GM19328 (cell line): ENCODE data around the gene MGRN1.

Experiments
- ATAC-seq: cut with Tn5 transposase; IDR thresholded peaks from one replicate; pipeline ENCODE4 v1.9.1; 2021; ENCODE audit warnings: mild to moderate bottlenecking, moderate library complexity; ENCODE audit not compliant: unreplicated experiment

MGRN1 gene

DNA sequence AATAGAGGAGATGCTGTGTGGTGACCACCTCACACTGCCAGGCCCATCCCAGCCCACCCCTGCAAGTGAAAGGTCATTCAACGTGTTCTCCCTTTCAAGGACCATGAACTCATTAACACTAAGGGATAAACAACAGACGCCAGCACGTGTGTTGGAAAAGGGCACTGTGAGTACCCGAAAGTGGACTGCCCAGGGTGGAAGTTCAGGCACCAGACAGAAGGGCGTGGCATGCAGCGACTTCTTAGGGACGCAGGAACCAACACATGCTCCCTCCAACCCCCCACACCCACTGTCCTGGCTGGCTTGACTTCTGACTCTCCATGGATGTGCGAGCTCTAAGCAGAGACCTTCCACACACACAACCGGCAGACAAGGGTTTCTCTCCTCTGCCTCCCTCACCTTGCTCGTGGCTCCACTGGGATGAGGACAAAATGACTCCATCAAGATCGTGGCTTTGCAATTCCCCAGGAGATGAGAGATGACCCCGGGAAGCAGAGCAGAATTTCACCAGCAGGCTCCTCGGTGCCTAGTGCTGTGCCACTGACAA lies 20.9 kb upstream of the MGRN1 start:
- ATAC-seq: no peak

GRCh38 chr16:4604401-4604800 lies 20.2 kb upstream of the MGRN1 start:
- no peak for ATAC-seq

DNA sequence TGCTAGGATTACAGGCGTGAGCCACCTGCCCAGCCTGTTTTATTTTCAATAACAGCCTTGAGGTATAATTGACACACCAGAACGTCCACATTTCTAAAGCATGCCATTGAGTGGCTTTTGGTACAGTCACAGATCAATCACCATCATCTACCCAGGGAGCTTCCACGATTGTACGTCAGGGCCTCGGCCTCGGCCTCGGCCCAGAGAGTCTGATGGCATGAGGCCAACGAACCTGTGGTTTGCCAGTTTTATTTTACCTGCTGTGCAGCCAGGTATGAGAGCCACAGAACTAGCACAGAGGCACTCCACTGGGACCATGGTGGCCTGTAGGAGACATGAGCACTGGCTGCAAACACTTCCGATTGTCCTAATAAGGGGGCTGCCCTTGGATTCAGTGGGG lies 18.3 kb upstream of the MGRN1 start:
- no peak for ATAC-seq

GRCh38 chr16:4607841-4608703 lies 16.6 kb upstream of the MGRN1 start:
- no peak for ATAC-seq

DNA sequence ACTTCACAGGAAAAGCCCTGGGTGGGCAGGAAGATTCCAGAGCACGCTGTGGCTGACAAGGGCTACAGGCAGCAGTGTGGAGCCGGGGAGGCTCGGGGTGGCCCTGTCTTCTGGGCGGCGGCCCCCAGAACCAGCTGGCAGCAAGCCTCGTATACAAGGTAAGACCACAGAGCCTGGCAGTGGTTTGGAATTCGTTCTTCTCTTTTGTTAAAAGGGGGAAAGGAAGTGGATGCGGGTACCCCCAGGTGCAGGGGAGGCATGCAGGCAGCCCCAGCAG lies 16.0 kb upstream of the MGRN1 start:
- ATAC-seq: no peak

- no peak for ATAC-seq
These were observed 15.2 kb upstream of the MGRN1 start for GRCh38 chr16:4609200-4610010.

- ATAC-seq: no peak
These were observed 14.3 kb upstream of the MGRN1 start for GRCh38 chr16:4610011-4611005.

DNA sequence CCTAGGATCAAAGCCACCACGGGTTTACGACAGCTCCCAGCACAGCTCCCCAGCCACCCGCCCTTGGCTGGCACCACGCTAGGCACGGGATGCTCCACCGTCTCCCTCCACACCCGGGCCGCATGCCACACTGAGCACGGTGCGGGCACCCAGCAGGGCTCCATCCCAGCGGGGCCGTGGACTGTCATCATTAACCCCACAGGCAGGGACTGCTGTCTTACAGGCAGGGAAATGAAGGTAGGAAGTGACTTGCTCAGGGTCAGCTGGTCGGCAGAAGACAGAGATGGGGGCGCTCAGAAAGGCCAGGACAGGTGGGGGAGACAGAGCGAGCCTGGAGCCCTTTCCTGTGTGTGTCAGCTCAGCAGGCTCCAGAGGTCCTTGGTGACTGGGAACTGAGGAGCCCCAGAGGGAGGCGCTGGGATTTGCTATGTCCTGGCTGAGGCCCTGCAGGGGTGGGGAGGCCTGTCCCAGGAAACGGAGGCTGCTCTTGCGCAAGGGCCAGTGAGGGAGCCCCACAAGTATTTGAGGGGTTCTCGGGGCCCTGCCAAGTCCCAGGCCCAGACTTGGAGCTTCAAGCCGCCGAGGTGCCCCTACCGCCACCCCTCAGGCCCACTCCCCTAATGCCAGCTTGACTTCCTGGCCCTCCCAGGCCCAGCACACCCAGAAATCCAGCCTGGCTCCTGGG lies 13.1 kb upstream of the MGRN1 start:
- no peak for ATAC-seq

DNA sequence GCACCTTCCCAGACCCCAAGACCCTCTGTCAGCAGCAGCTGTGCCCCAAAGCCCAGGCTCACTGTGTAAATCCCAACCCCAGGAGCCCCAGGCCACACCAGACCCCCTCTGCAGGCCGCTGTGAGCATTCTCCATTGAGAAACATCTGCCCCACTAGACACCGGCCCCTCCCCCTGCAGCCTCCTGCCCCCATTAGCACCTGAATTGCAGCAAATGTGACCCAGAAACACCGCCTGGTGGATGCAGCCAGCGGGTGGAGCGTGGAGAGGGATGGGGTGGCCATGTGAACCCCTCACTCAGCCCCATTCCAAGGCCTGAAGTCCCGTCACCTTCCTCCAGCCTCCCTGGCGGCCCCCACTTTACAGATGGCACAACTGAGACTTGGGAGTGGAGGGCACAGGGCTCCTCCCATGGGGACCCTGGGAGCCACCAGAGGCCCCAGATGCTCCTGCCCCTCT lies 12.1 kb upstream of the MGRN1 start:
- no peak for ATAC-seq

- ATAC-seq: no peak
These were observed 11.5 kb upstream of the MGRN1 start for GRCh38 chr16:4612977-4613635.

DNA sequence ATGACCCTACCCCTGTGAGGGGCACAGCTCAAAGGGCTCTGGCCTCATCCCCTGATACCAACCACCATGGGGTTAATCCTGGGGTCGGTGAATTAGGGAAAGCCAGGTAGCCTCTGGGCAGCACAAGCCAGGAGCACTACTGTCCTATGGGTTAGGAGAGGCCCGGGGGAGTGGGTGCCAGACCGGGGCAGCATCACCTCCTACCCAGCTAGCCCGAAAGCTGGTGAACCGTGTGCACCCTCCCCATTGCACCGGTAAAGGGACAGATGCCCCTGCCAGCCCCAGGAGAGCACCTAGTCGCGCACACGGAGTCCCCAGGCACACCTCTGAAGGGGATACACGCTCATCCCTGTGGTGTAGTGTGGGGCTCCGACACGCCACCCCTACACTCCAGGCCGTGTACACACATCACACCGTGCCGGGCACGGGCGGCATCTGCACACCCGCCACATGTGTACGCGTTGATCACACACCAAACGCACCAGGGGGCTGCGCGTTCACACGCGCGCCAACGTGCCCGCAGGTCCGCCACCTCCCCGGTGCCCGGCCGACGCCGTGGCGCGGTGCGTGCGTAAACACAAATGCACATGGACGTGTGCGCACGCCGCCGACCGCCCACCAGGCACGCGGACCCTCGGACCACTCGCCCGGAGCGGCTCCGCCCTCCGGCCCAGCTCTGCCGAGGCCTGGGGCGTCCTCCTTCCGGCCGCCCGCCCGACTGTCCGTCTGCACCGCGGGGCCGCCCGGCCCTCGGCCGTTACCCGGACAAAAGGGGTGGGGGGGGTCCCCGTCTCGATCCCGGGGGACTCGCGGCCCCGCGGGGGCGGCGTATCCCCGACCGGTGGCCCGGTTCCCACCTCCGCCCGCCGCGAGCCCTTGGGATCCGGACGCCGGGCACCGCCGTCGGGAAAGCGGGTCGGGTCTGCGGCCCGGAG lies 10.7 kb upstream of the MGRN1 start:
- no peak for ATAC-seq

DNA sequence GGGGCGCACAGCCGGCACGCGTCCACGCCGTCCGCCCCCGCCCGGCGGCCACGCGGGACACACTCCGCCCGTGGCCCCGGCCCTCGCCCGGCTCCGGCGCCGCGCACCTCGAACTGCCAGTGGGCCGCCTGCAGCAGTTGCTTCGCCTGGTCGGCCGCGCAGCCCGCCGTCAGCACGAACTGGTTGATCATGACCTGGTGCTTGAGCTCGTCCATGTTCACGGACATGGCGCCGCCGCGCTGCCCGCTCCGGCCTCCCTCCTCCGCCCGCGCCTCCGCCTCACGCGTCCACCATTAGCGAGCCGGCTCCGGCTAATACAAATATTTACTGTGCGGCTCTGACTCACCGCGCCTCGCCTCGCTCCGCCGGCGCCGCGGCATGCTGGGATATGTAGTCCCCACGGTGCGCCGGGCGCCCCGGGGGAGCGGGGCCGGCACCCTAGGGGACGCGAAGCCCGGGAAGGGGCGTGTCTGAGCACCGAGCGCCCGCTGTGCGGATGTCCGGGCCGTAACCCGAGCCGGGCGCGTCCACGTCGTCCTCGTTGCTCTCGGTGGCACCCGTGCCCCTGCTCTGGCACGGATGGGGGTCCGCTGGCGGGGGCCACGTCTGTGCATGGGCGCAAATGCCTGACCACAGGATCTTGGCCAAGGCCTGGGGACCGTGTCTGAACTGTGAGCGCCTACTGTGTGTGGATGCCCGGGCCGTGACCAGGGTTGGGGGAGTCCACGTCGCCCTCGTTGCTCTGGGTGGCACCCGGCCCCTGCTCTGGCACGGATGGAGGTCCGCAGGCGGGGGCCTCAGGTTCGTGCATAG lies 9.8 kb upstream of the MGRN1 start, which contains the start of gene UBALD1:
Gene UBALD1, minus strand, starts transcription at position 318 of the 813 bp plus-strand sequence. Its CDS starts 91 bp downstream, at position 227.
- ATAC-seq: peak; percentile 57

DNA sequence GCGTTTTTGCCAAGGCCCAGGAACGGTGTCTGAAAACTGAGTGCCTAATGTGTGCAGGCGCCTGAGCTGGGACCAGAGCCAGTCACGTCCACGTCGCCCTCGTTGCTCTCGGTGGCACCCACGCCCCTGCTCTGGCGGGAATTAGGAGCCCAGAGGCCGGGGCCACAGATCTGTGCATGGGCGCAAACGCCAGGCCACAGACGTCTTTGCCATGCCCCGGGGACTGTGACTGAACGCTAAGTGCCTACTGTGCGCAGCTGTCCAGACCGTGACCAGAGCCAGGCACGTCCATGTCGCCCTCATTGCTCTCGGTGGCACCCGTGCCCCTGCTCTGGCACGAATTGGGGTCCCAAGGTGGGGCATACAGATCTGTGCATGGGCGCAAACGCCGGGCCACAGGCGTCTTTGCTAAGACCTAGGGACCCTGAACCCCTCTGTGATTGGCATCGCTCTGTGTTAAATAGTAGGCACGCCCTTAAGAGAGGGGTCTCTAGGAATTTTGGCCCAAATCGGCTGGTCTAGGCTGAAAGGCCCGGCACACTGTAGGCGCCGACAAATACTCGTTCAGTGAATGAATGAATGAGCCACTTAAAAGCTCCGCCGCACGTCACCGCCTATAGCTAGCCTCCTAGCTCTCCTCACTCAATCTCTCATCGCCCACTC lies 9.1 kb upstream of the MGRN1 start:
- no peak for ATAC-seq

DNA sequence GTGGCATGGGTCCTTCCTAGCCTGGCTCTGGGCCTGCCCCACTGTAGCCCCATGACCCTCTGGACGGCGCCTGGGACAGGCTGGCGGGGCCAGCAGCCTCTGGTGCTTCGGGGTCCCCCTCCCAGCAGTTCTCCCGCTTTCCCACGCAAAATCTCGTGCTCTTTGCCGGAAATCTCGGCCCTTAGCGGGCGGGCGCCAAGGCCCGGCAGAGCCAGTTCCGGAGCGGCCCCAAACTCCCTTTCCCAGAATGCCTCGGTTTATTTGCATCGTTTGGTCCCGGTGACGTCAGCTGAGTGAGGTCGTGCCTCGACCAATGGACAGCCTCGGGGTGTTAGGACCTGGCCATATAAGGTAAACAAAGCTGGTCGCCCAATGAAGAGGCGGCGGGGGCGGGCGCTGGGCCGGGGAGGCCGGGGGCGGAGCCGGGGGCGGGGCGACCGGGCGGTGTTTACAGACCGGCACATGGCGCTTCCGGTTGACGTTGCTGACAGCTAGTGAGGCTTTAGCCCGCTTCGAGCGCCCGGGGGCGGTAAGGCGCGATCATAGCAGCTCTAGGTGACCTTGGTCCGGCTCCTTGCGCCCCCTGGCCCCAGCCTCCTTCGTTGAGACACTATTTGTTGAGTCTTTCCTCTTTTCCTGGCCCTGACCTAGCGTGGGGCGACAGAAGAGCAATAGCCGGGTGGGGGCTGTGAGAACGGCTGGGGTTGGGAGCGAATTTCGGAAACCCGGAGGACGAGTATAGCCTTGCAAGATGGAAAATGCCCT lies 8.4 kb upstream of the MGRN1 start:
- ATAC-seq: peak; percentile 71

GRCh38 chr16:4617880-4618279 lies 6.7 kb upstream of the MGRN1 start:
- no peak for ATAC-seq
